GM19238 (cell line): ENCODE measurements around the gene FAF1.

Experiments used
- DNase-seq: peaks from one replicate; pipeline ENCODE4 v3.0.0; 2011; ENCODE audit warnings: low spot score; ENCODE audit not compliant: insufficient read length

Gene FAF1

GRCh38 chr1:50703240-50703639 lies 256.8 kb downstream of the FAF1 start:
- DNase-seq, result no peak

GRCh38 chr1:50702395-50702794 lies 257.7 kb downstream of the FAF1 start:
- DNase-seq, result no peak

DNA sequence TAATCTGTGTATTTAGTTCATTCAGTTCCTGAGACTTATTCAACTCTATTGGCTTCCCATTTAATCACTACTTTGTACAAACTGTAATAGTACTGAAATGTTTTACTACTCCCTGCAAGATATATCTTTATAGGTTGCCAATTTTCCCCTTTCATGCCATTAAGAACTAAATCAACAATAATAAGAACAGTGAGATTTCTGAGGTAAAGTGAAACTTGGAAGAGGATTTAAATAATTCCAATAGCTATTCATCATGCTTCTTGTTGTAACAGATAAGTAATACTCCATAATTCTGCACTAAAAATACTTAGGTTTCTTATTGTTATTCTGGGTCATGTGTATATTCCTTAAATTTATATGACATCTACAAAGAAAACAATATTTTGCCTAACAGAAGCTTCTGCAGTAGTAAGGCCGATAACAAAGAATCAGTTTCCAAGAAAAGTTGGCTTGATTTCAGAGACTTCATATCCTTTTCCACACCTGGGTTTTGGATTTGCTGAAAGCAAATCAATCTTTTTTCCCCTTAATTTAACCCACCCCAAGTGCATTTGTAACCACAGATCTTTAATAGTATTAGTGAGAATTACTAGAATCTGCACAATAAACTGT lies 258.3 kb downstream of the FAF1 start:
- no peak for DNase-seq

GRCh38 chr1:50700621-50701020 lies 259.4 kb downstream of the FAF1 start:
- no peak for DNase-seq

GRCh38 chr1:50700214-50700613 lies 259.9 kb downstream of the FAF1 start:
- no peak for DNase-seq

DNA sequence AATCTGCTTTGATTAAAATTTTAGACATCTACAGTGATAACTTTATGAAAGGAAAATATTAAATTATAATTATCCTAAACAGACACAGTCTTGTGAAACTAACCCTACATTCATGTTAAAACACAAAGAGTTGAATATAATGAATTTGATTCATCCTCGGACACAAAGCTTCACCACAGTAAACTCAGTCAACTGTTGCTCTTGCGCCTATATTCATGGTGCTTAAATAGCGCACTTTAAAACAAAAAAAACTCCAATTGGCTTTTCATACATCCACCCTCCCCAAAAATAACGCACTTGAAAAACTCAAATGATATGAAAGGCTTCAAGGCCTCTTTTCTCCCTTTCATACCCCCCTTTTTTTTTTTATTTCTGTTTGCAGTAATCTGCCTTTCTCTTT lies 260.3 kb downstream of the FAF1 start:
- no peak for DNase-seq

- no peak for DNase-seq
Observed at GRCh38 chr1:50697440-50698421, 262.3 kb downstream of the FAF1 start.

DNA sequence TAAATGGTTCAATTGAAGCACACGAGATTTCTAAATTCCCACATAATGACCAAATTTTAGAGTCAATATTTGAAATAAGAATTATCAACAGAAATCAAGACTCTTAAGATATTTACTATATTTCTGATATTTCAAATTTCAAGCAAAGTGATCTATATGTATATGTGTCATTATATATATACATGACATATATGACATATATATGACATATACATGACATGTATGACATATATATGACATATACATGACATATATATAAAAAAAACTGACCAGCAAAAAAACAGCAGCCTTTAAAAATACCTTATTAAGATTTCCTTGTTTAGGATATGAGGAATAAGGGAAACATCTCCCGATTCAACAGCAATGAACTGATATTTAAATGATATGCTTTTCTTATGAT lies 266.2 kb downstream of the FAF1 start:
- DNase-seq, result no peak

DNA sequence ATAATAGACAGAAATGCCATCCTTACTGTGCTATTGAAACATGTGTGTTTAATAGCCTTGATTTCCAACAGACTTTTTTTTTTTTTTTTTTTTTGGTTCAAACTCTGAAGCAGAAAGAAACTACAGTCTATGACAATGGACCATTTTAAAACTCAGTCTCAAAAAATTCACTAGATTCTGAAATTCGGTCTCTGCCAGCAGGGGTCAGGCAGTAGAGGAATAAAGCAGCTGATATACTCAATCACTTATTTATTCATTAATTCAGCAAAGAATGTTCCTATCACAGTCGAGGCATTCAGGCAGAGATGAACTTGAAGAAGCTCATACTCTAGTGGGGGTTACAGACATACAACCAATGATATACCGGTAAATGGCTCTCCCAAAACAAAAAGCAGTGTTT lies 275.9 kb downstream of the FAF1 start:
- no peak for DNase-seq

DNA sequence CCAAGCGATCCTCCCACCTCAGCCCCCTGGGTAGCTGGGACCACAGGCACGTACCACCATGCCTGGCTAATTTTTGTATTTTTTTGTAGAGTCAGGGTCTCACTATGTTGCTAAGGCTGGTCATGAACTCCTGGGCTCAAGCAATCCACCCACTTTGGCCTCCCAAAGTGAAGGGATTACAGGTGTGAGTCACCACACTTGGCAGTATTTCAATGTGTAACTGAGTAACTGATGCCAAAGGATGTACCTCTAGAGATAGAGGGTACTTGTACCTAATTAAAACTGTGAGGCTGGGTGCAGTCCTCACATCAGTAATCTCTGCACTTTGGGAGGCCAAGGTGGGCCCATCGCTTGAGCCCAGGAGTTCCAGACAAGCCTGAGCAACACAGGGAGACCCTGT lies 278.1 kb downstream of the FAF1 start:
- no peak for DNase-seq

DNA sequence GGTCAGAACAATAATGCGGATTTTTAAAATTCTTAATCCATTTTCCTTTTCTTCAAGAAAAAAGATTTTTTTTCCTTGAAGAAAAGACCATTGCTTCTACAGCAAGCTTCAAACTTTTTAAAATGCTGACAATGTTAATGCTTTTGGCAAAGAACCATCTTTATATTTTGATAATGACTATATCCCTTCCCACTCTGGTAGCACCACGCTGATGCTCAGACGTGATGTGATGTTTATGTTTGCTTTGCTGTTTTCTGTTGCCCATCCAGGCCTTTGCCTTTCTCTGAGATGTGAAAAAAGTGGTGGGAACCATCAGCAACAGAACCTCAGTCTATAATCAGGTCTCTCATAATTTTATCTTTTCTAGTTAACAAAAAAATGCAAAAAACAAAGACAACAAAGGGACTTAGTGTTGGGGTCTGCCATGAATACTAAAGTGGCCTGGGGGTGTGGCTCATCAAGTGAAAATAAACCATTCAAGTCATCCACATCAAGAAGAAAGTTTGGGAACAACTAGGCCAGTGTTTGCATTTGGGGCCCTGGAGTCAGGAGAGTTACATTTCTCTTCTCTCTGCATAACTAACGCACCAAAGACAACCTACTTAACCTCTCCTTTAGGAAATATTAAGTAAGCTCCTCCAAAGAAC lies 292.2 kb downstream of the FAF1 start:
- DNase-seq, result no peak

DNA sequence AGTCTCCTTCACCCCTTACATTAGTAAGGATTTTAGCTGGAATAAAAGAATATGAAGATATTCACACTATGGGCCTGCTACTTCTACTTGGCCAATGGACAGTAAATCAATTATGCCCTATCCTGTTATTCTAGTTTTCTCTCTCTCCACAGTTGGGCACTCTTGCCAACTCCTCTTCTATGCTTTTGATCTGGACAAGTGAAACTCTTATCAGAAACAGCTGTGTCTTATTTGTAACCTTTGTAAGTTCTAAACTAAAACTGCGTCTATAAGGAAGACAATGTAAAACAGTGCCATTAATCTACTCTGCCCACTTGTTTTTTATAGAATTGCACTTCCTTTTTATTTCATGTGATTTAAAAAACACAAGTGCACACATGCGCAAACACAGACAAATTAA lies 292.8 kb downstream of the FAF1 start:
- DNase-seq, result no peak

DNA sequence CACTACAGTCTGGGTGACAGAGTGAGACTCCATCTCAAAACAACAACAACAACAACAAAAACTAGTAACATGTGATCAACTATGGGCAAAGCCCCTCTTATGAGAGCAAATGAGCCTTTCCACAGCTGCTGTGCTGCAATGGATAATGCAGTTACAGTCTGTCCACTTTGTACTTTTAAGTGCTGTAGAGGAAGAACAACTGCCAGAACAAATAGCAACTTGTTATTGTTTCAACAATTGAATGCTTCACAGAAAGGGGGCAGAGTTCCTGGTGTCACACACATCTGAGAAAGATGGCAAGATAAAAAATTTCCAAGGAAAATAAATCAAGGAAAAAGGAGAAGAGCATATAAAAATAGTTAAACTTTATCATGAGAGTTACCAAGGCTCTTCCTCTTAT lies 293.2 kb downstream of the FAF1 start:
- DNase-seq, result no peak

GRCh38 chr1:50665413-50665812 lies 294.7 kb downstream of the FAF1 start:
- DNase-seq, result no peak

DNA sequence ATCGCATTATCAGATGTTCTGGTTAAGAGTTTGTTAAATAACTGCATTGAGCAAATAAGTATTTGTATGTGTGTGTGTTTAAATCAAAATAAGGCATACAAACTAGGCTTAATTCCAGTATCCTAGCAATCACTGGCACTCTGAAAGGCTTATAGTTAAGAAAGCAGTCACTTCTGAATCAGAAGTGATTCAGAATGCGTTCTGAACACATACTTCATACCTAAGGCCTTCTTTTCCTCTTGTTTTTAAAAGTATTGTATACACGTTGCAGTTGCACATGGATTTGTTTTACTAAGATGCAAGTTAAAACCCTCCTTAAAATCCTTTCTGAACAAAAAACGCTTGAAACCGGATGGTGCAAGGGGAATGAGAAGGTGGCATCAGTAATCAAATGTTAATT lies 298.4 kb downstream of the FAF1 start:
- DNase-seq, result no peak

GRCh38 chr1:50659107-50659662 lies 300.9 kb downstream of the FAF1 start:
- no peak for DNase-seq

DNA sequence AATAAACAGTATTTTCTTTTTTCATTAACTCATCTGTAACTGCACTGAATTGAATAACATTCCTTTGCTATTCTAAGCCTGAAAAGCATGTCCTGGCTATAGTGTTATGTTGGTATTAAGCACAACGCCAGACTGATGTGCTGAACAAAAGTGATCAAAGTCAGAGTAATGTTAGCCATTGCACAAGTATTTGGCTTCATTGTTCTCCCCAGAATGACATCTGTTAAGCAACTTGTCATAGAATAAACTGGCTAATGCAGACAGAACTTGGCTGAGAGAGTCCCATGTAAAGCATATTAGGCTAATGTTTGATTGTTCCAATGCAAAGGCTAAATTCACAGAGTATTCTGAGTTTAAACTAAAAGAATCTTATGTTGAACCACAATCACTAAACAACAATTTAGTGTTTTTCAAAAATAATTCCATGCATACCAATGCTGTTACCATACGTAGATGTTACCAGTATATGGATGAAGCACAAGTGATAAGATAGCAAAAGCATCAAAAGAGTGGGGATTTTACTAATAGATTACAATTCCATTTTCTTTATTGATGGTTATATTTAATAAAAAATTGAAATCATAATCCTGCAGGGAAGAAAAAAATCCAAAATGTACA lies 301.5 kb downstream of the FAF1 start:
- DNase-seq, result no peak

DNA sequence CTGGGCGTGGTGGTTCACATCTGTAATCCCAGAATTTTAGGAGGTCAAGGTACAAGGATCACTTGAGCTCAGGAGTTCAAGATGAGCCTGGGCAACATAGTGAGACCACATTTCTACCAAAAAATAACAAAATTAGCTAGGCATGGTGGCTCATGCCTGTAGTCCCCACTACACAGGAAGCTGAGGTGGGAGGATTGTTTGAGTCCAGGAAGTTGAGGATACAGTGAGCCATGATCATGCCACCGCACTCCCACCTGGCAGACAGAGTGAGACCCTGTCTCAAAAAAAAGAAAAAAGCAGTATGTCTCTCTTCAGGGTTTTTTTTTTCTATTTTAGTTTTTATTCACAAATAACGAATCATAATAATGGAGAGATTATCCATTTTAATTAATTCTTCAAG lies 303.1 kb downstream of the FAF1 start:
- DNase-seq, result no peak

- DNase-seq, result no peak
Observed at GRCh38 chr1:50651476-50652263, 308.4 kb downstream of the FAF1 start.

- DNase-seq, result no peak
Observed at GRCh38 chr1:50646526-50646925, 313.5 kb downstream of the FAF1 start.

DNA sequence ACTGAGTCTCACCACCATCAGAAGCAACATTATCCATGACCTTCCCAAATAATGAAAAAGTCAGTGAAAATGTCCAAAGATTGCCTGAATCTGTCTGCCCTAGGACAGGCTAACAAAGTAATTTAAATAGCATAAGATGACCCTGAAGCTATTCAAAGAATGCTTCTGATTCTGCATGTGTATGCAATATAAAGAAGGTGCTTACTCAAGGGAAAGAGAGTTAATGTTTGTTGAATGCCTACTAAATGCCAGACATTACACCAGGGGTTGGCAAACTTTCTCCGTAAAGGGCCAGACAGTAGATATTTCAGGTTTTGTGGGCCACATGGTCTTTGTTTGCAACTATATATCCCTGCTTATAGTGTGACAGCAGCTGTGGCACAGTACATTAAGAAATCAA lies 314.9 kb downstream of the FAF1 start:
- DNase-seq, result no peak
